H54 (cell line): ENCODE results near the gene ZNF648.

Experiments
- DNase-seq: peaks from one replicate; pipeline ENCODE4 v3.0.0; 2011; ENCODE audit warnings: low spot score, mixed read lengths; ENCODE audit not compliant: insufficient read length
- FAIRE-seq: peaks from 3 replicates; lab custom pipeline; 2011; peaks lifted over from hg19 to GRCh38; lab: Jason Lieb, UNC
- POLR2A ChIP-seq: IDR thresholded peaks from 2 replicates; pipeline ENCODE4 v1.6.1; 2011; ENCODE audit warnings: low read depth, mild to moderate bottlenecking, low read length

ZNF648 gene

DNA sequence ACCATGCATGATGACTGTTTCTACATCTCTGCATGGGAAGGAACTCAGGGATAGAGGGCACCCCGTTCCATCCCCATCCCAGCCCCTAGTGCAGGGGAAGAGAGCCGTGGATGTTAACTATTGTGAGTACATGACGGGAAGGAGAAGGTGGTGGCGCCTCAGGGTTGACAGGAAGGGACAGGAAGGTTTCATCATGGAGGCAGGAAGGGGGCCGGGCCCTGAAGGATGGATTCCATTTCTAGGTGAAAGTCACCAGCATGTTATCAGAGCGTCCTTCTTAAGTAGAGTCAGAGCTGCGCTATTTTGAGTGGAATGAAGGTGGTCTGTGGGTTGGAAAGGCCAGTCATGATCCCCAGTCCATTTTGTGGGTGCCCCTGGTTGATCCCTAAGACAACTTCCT, 25.1 kb upstream of the ZNF648 start:
- FAIRE-seq (no peak), DNase-seq (no peak)
- no peak for TF ChIP-seq POLR2A

DNA sequence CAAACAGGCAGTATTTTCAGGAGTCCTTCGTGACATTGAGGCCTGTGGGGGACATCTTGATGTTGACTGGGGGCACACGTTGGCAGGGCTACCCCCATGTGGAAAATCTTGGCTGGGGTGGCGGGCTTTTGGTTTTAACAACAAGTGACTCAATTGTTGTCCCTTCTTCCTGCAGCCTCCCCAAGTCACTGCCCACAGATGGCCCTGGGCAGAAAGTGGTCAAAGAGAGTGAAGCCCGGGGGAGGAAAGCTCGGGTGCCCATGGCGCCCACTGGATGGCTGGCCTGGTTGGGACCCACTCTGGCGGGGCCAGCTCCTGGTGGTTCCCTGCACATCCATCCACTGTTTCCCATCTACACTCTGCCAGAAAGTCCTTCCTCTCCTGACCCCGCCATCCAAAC, 24.6 kb upstream of the ZNF648 start:
- no peak for TF ChIP-seq POLR2A
- FAIRE-seq (no peak), DNase-seq (no peak)

DNA sequence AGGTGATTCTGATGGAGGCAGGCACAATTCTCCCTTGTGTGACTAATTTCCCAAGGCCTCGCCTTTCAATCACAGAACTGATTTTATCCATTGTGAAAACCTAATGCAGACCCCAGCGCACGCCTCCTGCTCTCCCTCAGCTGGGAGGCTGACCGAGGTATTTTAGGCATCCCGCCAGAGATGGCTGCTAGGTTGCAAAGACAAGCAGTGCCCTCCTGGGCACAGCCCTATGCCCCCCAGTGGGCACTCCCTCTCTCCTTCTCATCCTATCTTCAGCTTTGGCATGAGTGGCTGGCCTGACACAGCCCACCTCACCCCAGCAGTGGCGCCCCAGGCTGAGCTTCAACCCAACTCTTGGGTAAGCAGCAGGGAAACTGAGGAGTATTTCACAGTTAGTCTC, 24.2 kb upstream of the ZNF648 start:
- no peak for DNase-seq
- TF ChIP-seq POLR2A, result no peak
- FAIRE-seq, result no peak

DNA sequence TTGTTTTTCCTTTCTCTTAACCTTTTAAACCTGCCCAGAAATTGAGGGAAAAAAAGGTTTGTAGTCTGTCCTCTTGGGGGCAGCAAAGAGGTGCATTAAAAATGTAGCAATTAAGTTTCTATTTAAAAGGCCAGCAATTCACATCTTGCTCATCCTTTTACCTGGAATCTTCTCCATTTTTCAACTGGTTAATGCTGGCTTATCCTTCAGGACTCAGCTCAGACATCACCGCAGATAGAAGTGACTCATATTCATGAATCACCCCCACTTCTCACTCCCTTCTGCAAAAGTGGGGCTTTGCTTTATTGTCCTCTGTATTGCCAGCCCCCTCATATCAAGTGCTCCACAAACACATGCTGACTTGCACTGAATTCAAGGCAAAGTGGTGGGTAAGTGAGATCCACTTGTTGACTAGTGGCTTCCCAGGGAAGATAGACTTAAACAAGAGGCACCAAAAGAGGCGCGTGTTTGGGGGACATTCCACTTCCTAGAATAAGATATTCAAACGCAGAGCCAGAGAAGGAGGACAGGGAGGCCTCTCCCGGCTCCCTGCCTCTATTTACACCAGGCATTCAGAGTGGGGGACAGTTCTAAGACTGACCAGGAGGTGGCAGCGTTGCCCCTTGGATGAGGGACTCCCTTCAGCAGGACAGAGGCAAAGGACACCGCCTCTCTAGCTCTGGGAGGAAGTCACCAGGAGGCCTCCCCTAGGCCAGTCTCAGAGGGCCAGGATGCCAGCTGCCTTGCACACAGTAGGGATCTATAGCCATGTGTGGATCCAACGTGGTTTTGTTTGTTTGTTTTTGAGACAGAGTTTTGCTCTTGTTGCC, 23.2 kb upstream of the ZNF648 start:
- DNase-seq (peak; percentile 66), FAIRE-seq (no peak)
- TF ChIP-seq POLR2A, result no peak

DNA sequence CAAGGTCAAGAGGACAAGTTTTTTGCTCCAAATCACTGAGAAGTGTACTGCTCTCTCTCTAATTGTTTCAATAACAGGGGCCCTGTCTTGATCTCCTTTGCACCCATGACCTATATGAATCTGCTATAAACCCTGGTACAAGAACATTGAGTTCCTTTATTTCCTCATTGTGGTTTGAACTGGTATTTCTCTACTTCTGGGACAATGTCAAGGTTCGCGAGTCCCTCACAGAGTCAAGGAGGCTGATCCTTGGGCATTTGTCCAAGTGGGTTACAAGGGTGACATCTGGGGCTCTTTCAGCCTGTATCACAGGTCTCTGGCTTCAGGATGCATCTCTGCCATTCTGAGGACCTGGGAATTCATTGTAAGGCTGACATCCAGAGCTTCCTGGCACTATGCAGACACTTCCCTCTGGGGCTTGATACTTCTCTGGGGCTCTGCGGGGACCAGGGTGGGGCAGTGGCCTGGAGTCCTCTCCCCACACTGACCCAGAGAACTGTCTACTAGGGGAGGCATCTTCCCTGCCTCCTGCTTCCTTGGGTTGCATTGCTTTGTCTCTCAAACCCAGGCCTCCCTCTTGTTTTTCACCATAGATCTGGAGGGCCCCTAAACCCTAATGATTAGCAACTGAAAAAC, 22.5 kb upstream of the ZNF648 start:
- TF ChIP-seq POLR2A, result no peak
- FAIRE-seq (no peak), DNase-seq (no peak)

DNA sequence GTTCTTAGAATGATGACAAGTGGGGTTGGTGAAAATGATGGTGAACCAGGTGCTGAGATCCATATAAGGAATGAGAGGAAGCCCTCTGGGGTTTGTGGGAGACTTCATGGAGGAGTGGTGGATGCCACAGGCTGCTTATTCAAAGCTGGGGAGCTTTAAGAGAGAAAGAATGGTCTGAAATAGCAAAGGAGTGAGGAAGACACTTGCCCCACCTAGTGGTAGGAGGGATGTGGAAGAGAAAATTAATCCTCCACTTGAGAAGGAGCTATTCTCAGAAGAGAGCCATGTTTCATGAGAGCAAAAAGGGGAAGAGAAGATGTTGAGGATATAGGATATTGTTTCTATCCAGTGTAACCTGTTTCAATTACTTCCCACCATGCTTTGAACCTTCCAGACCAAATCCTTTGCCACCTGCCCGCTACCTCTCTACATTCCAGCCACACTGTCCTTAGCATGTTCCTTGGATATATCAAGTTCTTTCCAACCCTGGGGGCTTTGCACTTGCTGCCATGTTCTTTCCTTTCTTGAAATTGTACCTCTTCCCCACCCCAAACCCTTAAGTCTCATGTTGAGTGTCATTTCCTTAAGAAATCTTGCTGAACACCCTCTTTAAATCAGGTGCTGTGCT, 19.6 kb upstream of the ZNF648 start:
- DNase-seq (peak; percentile 47), FAIRE-seq (no peak)
- TF ChIP-seq POLR2A, result no peak

DNA sequence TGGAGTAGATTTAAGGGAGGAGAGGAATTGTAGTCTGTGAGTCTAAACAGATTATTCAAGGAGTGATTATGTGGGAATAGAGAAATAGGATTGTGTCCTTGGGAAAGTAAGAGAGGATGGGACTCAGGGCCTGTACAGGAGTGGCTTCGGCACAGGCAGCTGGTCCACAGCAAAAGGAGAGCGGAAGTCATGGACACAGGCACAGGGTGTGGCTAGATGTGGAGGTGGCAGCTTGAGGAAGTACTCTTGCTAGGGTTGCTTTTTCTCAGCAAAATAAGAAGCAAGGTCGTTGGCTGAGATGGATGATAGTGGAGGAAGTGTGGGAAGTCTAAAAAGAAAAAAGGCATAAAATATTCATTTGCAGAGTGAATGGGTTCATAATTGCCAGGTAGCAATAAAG, 18.5 kb upstream of the ZNF648 start:
- no peak for TF ChIP-seq POLR2A
- DNase-seq (no peak), FAIRE-seq (no peak)

DNA sequence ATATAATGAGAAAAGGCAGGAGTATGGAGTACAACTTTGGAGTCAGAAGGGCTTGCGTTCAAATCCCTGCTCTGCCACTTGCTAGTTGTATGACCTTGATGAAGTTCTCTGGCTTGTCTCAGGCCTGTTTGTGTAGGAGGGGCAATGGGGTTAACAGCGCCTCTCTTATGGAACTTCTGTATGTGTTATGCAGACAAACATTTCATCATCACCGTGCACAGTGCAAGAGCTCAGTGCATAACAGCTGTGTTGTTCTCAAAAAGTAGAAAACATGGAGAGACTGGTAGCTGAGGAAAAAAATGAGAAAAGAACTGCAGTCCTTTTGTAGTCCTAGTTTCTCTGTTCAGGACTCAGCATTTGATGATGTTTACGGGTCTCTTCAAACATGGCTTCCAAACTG, 10.4 kb upstream of the ZNF648 start:
- no peak for FAIRE-seq
- TF ChIP-seq POLR2A, result no peak
- DNase-seq, result no peak

DNA sequence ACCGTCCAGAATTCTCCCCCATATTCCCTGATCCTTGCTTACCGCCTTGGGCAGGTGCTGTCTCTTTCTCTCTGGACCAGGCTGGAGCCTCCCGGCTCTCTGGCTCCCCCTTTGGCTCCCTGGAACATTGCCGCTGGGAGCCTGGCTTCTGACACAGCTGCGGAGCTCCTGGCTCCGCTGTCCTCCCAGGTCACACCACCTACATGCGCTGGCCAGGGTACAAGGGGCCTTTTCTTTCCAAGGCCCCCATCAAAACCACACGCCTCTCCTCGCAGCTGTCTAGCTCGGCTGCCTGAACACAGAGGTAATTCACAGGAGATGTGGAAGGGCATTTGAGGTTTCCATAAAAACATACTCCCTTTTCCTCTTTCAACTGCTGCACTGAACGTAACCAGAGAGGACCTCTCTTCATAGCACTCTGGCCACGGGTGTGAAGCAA, 7.5 kb upstream of the ZNF648 start:
- DNase-seq (peak; percentile 81), FAIRE-seq (no peak)
- no peak for TF ChIP-seq POLR2A

DNA sequence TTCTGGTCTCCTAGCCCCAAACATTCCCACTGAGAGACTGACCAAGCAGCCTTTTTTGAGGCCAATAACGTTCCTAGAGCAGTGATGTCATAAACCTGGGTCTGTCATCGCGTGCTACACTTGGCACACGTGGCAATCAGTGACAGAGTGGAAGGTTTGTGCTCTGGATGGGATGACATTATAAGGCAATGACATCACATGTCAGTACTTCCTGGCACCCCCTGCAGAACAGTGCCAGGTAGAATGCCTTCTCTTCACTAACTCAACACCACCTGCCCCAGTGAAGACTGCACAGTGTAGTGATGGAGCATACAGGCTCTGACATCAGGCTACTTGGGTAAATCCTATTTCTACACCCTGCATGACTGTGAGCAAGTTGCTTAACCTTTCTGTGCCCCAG, 5.4 kb upstream of the ZNF648 start:
- FAIRE-seq (no peak), DNase-seq (no peak)
- TF ChIP-seq POLR2A, result no peak

DNA sequence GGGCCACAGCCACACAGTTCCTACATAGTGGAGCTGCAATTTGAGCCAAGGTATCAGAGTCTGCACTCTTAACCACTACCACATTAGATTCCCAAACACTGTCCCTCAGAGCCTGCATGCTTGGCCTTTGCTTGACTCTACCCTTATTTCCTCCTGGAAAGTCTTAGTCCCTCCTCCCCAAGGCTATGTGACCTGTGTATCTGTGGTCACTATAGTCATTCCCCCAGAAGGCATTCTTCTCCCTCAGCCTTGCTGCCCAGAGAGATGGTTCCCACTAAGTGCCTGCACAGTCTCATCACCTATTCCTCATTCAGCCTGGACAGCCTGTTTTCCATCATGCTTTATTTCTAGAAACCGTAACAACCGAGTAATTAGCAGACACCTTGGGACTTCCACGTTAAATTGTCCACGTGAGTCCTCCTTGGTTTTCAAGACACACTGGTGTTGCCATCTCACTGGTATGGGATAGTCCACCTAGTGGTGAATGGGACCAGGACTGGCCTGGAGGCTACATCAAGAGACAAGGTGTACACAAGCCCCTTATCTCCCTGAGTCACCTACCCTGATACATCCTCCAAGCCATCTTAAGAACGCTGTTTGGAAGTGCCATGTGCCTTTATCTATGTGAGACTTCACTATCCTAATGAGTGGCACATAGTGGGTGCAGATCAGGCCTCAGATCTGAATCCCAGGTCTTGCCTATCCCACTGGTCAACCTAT, 3.8 kb upstream of the ZNF648 start:
- FAIRE-seq, result no peak
- TF ChIP-seq POLR2A, result no peak
- DNase-seq, result no peak

DNA sequence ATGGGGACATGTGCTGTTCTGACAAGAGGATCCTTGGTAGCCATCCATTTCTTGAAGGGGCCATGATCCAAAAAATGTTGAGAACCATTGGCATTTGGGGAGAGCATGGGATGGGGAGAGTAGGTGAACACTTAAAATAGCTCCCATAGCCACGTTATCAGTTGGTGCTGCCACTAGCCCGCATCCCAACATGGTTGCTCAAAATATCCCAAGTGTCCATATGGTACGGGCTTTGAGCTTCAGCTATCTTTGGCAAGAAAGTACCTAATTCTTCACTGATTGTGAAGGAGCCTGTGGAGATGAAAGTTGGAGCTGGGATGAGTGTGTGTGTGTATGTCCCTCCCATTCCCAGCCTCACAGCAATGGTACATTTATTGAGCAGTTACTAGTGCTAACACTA, 3.1 kb upstream of the ZNF648 start:
- no peak for TF ChIP-seq POLR2A
- no peak for FAIRE-seq
- no peak for DNase-seq

DNA sequence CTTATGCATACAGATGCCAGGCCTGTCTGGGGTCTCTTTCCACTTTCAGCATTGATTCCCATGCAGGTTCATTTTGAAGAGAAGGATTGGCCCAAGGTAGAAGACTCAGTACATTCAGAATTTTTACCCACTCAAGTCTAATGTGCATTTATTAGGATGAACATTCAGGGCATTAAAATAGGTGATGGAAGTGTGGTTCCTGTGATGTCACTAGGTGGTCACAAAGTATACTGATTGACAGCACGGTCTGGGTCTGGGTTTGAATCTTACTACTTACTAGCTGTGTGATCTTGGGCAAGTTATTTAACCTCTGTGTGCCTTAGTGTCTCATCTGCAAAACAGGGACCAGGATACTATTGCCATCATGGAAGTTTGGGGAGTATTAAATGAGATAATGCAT, 711 bp upstream of the ZNF648 start:
- no peak for TF ChIP-seq POLR2A
- no peak for FAIRE-seq
- no peak for DNase-seq

DNA sequence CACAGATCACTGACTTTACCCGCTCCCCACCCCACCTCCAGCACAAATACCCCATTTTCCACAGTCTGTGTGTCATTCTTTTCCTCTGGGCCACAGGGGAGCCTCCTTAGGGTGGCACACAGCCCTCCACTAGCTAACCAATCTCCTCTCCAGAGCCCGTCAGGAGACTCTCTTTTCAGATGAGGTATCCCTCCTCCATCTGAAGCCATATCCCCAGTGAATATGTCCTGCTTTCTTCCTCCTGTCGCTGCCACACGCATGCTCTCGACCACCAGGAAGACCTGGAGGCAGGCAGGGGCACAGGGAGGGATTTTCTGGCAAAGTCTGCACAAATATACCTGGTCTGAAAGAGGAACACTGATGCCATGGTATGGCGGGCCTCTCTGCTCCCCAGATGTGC, 635 bp downstream of the ZNF648 start:
- TF ChIP-seq POLR2A, result no peak
- DNase-seq, result no peak
- no peak for FAIRE-seq
